Measurements from ENCODE around the gene PPP2R2C. TPM values are rescaled to one million over a fixed set of nuclear protein-coding genes. Genes with fewer than 3 reads are reported as not detected.

PPP2R2C gene
- total and polyA plus RNA-seq, 2 donors (not counting 1 experiment from before 2014, with no cell fraction given), result 0.10 to 0.17 TPM

DNA sequence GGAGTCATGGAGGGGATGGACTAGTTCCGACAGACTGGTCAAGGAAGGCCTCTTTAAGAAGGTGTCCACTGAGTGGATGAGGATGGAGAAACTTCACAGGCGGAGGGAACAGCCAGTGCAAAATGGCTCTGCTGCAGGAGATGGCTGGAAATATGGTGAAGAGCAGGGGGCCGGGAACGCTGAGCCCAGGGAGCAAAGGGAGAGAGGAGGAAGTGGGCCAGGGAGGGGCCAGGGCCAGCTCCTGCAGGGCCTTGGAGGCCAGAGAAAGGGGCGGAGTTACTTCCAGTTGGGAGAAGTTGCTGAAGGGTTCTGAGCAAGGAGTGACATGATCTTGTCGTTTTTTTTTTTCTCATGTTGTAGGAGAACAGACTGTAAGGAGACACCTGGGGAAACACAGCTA is 108.3 kb downstream of the PPP2R2C start:
- no peak for DNase-seq (ENCODE audit: low read depth in 2 of 2)
- H2AFZ ChIP-seq (ENCODE audit: low read length), result no peak overlapping the region
- no peaks in the 10 kb centered on the region for H3K9me3 ChIP-seq (ENCODE audit: control insufficient read depth, insufficient read depth, low read depth, low read length)
- no peak overlapping the region for H3K27ac ChIP-seq (ENCODE audit: insufficient read depth, low read length)
- H4K20me1 ChIP-seq (ENCODE audit: control insufficient read depth, extremely low read depth, insufficient read depth, low read length), result no peaks in the 10 kb centered on the region
- no peak overlapping the region for H3K4me3 ChIP-seq (replicated peaks in 1 of 4; ENCODE audit: control extremely low read depth in 1 of 4, insufficient read depth in 1 of 4, low read depth in 3 of 4, low read length in 4 of 4)
- no peaks in the 10 kb centered on the region for H3K36me3 ChIP-seq (ENCODE audit: control insufficient read depth, insufficient read depth, low read length)
- no peaks in the 10 kb centered on the region for H3K27me3 ChIP-seq (ENCODE audit: control insufficient read depth, insufficient read depth, low read length)
- H3K9ac ChIP-seq (ENCODE audit: insufficient read depth, low read length), result no peak overlapping the region
- H3K79me2 ChIP-seq (ENCODE audit: control insufficient read depth, insufficient read depth, low read length), result no peaks in the 10 kb centered on the region
- H3K4me1 ChIP-seq (ENCODE audit: control insufficient read depth, extremely low read depth, insufficient read depth, low read length), result no peaks in the 10 kb centered on the region
- TF ChIP-seq, protein P1, sequence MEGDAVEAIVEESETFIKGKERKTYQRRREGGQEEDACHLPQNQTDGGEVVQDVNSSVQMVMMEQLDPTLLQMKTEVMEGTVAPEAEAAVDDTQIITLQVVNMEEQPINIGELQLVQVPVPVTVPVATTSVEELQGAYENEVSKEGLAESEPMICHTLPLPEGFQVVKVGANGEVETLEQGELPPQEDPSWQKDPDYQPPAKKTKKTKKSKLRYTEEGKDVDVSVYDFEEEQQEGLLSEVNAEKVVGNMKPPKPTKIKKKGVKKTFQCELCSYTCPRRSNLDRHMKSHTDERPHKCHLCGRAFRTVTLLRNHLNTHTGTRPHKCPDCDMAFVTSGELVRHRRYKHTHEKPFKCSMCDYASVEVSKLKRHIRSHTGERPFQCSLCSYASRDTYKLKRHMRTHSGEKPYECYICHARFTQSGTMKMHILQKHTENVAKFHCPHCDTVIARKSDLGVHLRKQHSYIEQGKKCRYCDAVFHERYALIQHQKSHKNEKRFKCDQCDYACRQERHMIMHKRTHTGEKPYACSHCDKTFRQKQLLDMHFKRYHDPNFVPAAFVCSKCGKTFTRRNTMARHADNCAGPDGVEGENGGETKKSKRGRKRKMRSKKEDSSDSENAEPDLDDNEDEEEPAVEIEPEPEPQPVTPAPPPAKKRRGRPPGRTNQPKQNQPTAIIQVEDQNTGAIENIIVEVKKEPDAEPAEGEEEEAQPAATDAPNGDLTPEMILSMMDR (conservative IDR thresholded peaks at IDR 0.05 in 1 of 2, IDR thresholded peaks at IDR 0.05 in 1 of 2; ENCODE audit: low read depth in 1 of 2, low read length in 2 of 2), result no peak
- TF ChIP-seq EZH2 (IDR thresholded peaks at IDR 0.05; ENCODE audit: low read length, missing control alignments), result no peak
- H3K4me2 ChIP-seq (ENCODE audit: extremely low read depth, insufficient read depth, low read length), result no peak overlapping the region

DNA sequence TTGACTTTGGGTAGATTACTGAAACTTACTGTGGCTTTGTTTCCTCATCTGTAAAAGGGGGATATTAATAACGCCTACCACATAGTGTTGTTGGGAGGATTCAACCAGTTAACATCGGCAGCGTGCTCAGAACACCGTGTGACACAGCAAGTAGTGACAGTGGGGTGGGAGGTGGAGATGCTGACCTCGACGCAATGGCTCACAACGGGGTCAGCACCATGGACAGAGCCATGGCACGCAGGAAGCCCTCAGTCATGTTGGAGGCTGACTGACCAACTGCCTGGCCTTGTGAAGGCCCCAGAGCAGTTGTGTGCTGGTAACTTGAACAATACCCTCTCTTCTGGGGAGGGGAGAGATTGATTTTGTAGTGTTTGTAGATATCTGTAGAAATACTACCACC is 109.5 kb downstream of the PPP2R2C start:
- Histone ChIP-seq H3K9ac (ENCODE audit: insufficient read depth, low read length) (no peak overlapping the region), H2AFZ (ENCODE audit: low read length) (no peak overlapping the region), H3K27me3 (ENCODE audit: control insufficient read depth, insufficient read depth, low read length) (no peaks in the 10 kb centered on the region), H4K20me1 (ENCODE audit: control insufficient read depth, extremely low read depth, insufficient read depth, low read length) (no peaks in the 10 kb centered on the region), H3K4me2 (ENCODE audit: extremely low read depth, insufficient read depth, low read length) (no peak overlapping the region), H3K9me3 (ENCODE audit: control insufficient read depth, insufficient read depth, low read depth, low read length) (no peaks in the 10 kb centered on the region), H3K4me1 (ENCODE audit: control insufficient read depth, extremely low read depth, insufficient read depth, low read length) (no peaks in the 10 kb centered on the region), H3K79me2 (ENCODE audit: control insufficient read depth, insufficient read depth, low read length) (no peaks in the 10 kb centered on the region), H3K4me3 (replicated peaks in 1 of 4; ENCODE audit: control extremely low read depth in 1 of 4, insufficient read depth in 1 of 4, low read depth in 3 of 4, low read length in 4 of 4) (no peak overlapping the region), H3K36me3 (ENCODE audit: control insufficient read depth, insufficient read depth, low read length) (no peaks in the 10 kb centered on the region), H3K27ac (ENCODE audit: insufficient read depth, low read length) (no peak overlapping the region)
- TF ChIP-seq, protein P1 (conservative IDR thresholded peaks at IDR 0.05 in 1 of 2, IDR thresholded peaks at IDR 0.05 in 1 of 2; ENCODE audit: low read depth in 1 of 2, low read length in 2 of 2), result no peak
- no peak for TF ChIP-seq EZH2 (IDR thresholded peaks at IDR 0.05; ENCODE audit: low read length, missing control alignments)
- peak; percentile 27 to 30 for DNase-seq (ENCODE audit: low read depth in 2 of 2)

DNA sequence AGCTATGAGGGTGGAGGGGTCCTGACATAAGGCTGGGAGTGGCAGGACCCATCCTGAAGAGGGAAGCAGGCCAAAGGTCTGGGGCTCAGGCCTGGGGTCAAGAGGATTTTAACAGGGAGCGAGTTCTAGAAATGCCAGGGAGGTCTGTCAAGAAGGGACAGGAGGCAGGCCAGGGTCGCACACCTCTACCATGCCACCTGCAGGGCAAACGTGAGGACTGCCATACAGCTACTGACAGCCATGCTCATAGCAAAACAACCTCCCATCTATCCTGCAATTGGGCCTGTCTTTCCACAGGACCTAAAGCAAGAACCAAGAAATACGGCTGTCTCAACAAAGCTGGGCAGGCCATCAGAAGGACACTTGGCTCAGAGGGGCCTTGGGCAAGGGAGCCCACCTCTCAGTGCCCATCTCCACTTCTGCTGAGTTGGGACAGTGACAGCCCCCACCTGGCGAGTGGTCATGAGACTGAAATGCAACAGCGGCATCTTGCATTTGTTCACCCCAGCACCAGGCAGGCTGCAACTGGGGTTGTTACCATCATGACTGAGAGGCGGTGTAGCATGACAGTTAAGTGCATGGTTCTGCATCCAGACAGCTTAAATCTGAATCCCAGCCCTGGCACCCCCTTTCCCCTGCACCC is 110.0 kb downstream of the PPP2R2C start:
- H3K9ac ChIP-seq (ENCODE audit: insufficient read depth, low read length), result no peak overlapping the region
- no peaks in the 10 kb centered on the region for H3K27me3 ChIP-seq (ENCODE audit: control insufficient read depth, insufficient read depth, low read length)
- H4K20me1 ChIP-seq (ENCODE audit: control insufficient read depth, extremely low read depth, insufficient read depth, low read length), result no peaks in the 10 kb centered on the region
- no peak for TF ChIP-seq EZH2 (IDR thresholded peaks at IDR 0.05; ENCODE audit: low read length, missing control alignments)
- TF ChIP-seq, protein P1 (conservative IDR thresholded peaks at IDR 0.05 in 1 of 2, IDR thresholded peaks at IDR 0.05 in 1 of 2; ENCODE audit: low read depth in 1 of 2, low read length in 2 of 2), result no peak
- H3K9me3 ChIP-seq (ENCODE audit: control insufficient read depth, insufficient read depth, low read depth, low read length), result no peaks in the 10 kb centered on the region
- no peak for DNase-seq (ENCODE audit: low read depth in 2 of 2)
- H3K36me3 ChIP-seq (ENCODE audit: control insufficient read depth, insufficient read depth, low read length), result no peaks in the 10 kb centered on the region
- H3K4me3 ChIP-seq (replicated peaks in 1 of 4; ENCODE audit: control extremely low read depth in 1 of 4, insufficient read depth in 1 of 4, low read depth in 3 of 4, low read length in 4 of 4), result no peak overlapping the region
- H3K4me1 ChIP-seq (ENCODE audit: control insufficient read depth, extremely low read depth, insufficient read depth, low read length), result no peaks in the 10 kb centered on the region
- no peak overlapping the region for H3K27ac ChIP-seq (ENCODE audit: insufficient read depth, low read length)
- no peak overlapping the region for H2AFZ ChIP-seq (ENCODE audit: low read length)
- H3K79me2 ChIP-seq (ENCODE audit: control insufficient read depth, insufficient read depth, low read length), result no peaks in the 10 kb centered on the region
- H3K4me2 ChIP-seq (ENCODE audit: extremely low read depth, insufficient read depth, low read length), result no peak overlapping the region
